ENCODE data around the gene TCTN3.

TCTN3 gene

GRCh38 chr10:95618101-95618500 lies 75.6 kb downstream of the TCTN3 start:
- no peak for TF ChIP-seq CTCF (IDR thresholded peaks at IDR 0.05; ENCODE audit: extremely low read depth, insufficient read depth, missing control alignments)
- no peak for DNase-seq (ENCODE audit: low spot score)
- in situ Hi-C loops (cut with MboI; ENCODE audit: low pct_unique_long_range_greater_than_20kb, low sequenced_read_pairs, unreplicated experiment), result no loop called here

- no peak for TF ChIP-seq CTCF (IDR thresholded peaks at IDR 0.05; ENCODE audit: extremely low read depth, insufficient read depth, missing control alignments)
- in situ Hi-C loops (cut with MboI; ENCODE audit: low pct_unique_long_range_greater_than_20kb, low sequenced_read_pairs, unreplicated experiment), result no loop called here
- no peak for DNase-seq (ENCODE audit: low spot score)
Observed at GRCh38 chr10:95616446-95616845, 77.3 kb downstream of the TCTN3 start.
